HG03521 (cell line): ENCODE results near the gene SSH3.

ENCODE experiments used
- ATAC-seq: cut with Tn5 transposase; IDR thresholded peaks from one replicate; pipeline ENCODE4 v1.9.1; 2021; ENCODE audit warnings: mild to moderate bottlenecking, moderate library complexity; ENCODE audit not compliant: unreplicated experiment

The SSH3 gene

GRCh38 chr11:67291481-67292381 is 11.6 kb upstream of the SSH3 start:
- no peak for ATAC-seq

- no peak for ATAC-seq
These were observed 10.7 kb upstream of the SSH3 start for GRCh38 chr11:67292671-67293070.

- ATAC-seq = no peak
These were observed 10.2 kb upstream of the SSH3 start for GRCh38 chr11:67293090-67293489.

GRCh38 chr11:67295846-67296245 is 7.5 kb upstream of the SSH3 start:
- no peak for ATAC-seq

GRCh38 chr11:67298786-67299185 is 4.5 kb upstream of the SSH3 start:
- no peak for ATAC-seq

GRCh38 chr11:67299471-67300191 is 3.7 kb upstream of the SSH3 start:
- no peak for ATAC-seq

- ATAC-seq = no peak
These were observed 3.0 kb upstream of the SSH3 start for GRCh38 chr11:67300256-67300755.

GRCh38 chr11:67300756-67301312 is 2.5 kb upstream of the SSH3 start:
- no peak for ATAC-seq

GRCh38 chr11:67301313-67301921 is 1.9 kb upstream of the SSH3 start:
- no peak for ATAC-seq

GRCh38 chr11:67301951-67302516 is 1.3 kb upstream of the SSH3 start:
- ATAC-seq = no peak

- no peak for ATAC-seq
These were observed 679 bp upstream of the SSH3 start for GRCh38 chr11:67302571-67303131.

- no peak for ATAC-seq
These were observed 593 bp downstream of the SSH3 start for GRCh38 chr11:67303835-67304411.

GRCh38 chr11:67304511-67305113 is 1.3 kb downstream of the SSH3 start:
- no peak for ATAC-seq

GRCh38 chr11:67306769-67307544 is 3.6 kb downstream of the SSH3 start:
- no peak for ATAC-seq

GRCh38 chr11:67307545-67308001 is 4.2 kb downstream of the SSH3 start:
- no peak for ATAC-seq

- ATAC-seq = no peak
These were observed 4.9 kb downstream of the SSH3 start for GRCh38 chr11:67308031-67308866.

GRCh38 chr11:67309166-67309565 is 5.8 kb downstream of the SSH3 start:
- ATAC-seq = no peak

- ATAC-seq = no peak
These were observed 6.3 kb downstream of the SSH3 start for GRCh38 chr11:67309661-67310061.
